T-cell (primary cell): ENCODE measurements around the gene KCNH2. TPM values are rescaled to one million over a fixed set of nuclear protein-coding genes. Genes with fewer than 3 reads are reported as not detected.

Source experiments
- ATAC-seq, 4 experiments: fragments of 200-7000 bp in 3 of 4; fragments of 150-1000 bp in 1 of 4; cut with Tn5 transposase; replicated peaks in 1 of 4; 1 replicate in 3 of 4; 2 replicates in 1 of 4; pipeline ENCODE4 v1.10.0; 2021; ENCODE audit warnings: moderate library complexity in 3 of 4, mild to moderate bottlenecking in 2 of 4, moderate number of reproducible peaks in 1 of 4
- CTCF ChIA-PET, 2 donors: fragments of 300-600 bp; sonication (Branson Sonifier 250); formaldehyde crosslinking; loops; one replicate each; lab custom pipeline; 2022; ENCODE audit warnings: antibody characterized with exemption in 2 of 2; lab: Charles Lee
- POLR2A ChIA-PET, 2 donors: fragments of 300-600 bp; sonication (Branson Sonifier 250); formaldehyde crosslinking; loops; one replicate each; lab custom pipeline; 2022; ENCODE audit warnings: antibody characterized with exemption in 2 of 2; lab: Charles Lee
- DNase-seq, 35 experiments: peaks; one replicate each; pipeline versions ENCODE4 v3.0.0 to v3.0.0-alpha.2; 2013 to 2023
- H3K27ac ChIP-seq: one replicate; pipeline ENCODE4 v1.5.1; 2013; ENCODE audit warnings: low read length
- H3K27me3 ChIP-seq, 2 experiments: replicated peaks in 1 of 2; 1 replicate in 1 of 2; 2 replicates in 1 of 2; pipeline versions ENCODE4 v1.6.1 to v1.7.0; 2013; ENCODE audit warnings: low read length in 1 of 2, mixed read lengths in 1 of 2; ENCODE audit not compliant: control insufficient read depth in 2 of 2, insufficient read depth in 2 of 2; ENCODE audit errors: extremely low read depth in 1 of 2
- H3K36me3 ChIP-seq, 2 donors: 1 replicate in 1 of 2; 2 replicates in 1 of 2; pipeline versions ENCODE4 v1.6.1 to v1.7.0; 2013; ENCODE audit warnings: low read length in 1 of 2; ENCODE audit not compliant: control insufficient read depth in 2 of 2, insufficient read depth in 1 of 2; ENCODE audit errors: extremely low read depth in 1 of 2
- H3K4me1 ChIP-seq, 2 experiments: 1 replicate in 1 of 2; 2 replicates in 1 of 2; pipeline versions ENCODE4 v1.6.1 to v1.7.0; 2013; ENCODE audit warnings: low read length in 2 of 2, mixed read lengths in 1 of 2; ENCODE audit not compliant: insufficient read depth in 2 of 2, control insufficient read depth in 1 of 2; ENCODE audit errors: extremely low read depth in 1 of 2
- H3K4me3 ChIP-seq, 2 donors: 1 replicate in 1 of 2; 2 replicates in 1 of 2; pipeline versions ENCODE4 v1.5.1 to v1.7.0; 2013; ENCODE audit warnings: mild to moderate bottlenecking in 2 of 2, low read length in 1 of 2, moderate library complexity in 1 of 2; ENCODE audit not compliant: control insufficient read depth in 1 of 2; ENCODE audit errors: extremely low read depth in 1 of 2
- H3K9me3 ChIP-seq: 2 replicates; pipeline ENCODE4 v1.7.0; 2013
- H3K27ac Mint-ChIP-seq, 2 donors: one replicate each; pipeline ENCODE4 v1.8.0; 2020 to 2021; ENCODE audit warnings: mild to moderate bottlenecking in 2 of 2, mixed read lengths in 2 of 2
- H3K27me3 Mint-ChIP-seq, 2 donors: one replicate each; pipeline ENCODE4 v1.8.0; 2021 to 2022; ENCODE audit warnings: mixed read lengths in 2 of 2
- H3K36me3 Mint-ChIP-seq: one replicate; pipeline ENCODE4 v1.8.0; 2021; ENCODE audit warnings: mixed read lengths
- H3K4me1 Mint-ChIP-seq, 3 donors: one replicate each; pipeline ENCODE4 v1.8.0; 2020 to 2022; ENCODE audit warnings: mixed read lengths in 3 of 3, mild to moderate bottlenecking in 1 of 3
- H3K4me3 Mint-ChIP-seq, 3 donors: one replicate each; pipeline ENCODE4 v1.8.0; 2020 to 2022; ENCODE audit warnings: mild to moderate bottlenecking in 3 of 3, mixed read lengths in 3 of 3, moderate library complexity in 3 of 3
- H3K9me3 Mint-ChIP-seq, 3 donors: one replicate each; pipeline ENCODE4 v1.8.0; 2020 to 2022; ENCODE audit warnings: mixed read lengths in 3 of 3
- WGBS: methylation state at CpG from one replicate; pipeline ENCODE4 v1.1.5; 2013; ENCODE audit warnings: missing lambda C conversion rate; ENCODE audit not compliant: insufficient coverage; 5-methylcytosine and 5-hydroxymethylcytosine counted together
- total RNA-seq, 35 experiments: library from RNA in 6 of 35; stranded (reverse) in 6 of 35; fragments of 120-200 nt in 1 of 35; gene quantifications; one replicate each; pipeline versions ENCODE4 v1.2.1 to v1.2.4 and lab custom pipeline; 2013 to 2026

KCNH2 gene
- total RNA-seq, 5 donors from 2014 or later (not counting 1 experiment from before 2014, with no cell fraction given), result 2.9 to 4.6 (median 3.0) TPM

DNA sequence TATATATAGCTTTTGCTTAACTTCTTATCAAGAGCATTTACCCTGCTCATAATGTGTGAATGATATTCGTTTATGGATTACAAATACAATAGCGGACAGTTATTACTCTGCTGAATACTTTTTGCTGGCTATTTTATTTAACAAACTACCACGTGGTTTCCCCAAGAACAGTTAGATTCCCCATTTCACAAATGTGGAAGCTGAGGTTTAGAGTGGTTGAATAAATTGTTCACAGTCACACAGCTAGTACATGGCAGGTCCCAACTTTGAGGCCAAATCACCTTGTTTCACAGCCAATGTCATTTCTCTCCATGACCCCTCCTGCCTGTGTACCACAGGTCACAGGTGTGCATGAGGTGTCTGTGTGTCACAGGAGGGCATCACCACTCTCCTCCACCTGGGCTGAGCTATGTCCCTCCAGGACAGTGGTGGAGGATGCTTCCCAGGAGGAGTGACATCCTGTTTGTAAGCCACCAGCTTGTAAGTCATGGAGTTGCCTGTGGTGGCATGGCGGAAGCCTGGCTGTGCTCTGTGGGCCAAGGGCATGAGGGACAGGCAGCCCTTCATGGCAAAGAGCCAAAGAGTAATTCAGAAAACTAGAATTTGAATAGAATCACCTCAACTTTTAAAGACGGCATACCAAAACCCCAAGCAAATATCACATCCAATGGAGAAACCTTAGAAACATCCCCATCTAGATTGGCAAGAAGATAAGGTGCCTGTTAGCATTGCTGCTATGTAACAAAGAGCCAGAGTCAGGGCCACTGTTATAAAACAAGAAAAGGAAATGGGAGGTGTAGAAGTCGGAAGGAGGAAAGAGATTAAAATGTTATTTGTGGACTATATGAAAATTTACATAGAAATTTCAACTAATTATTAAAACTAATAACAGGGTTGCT, 73.9 kb downstream of the KCNH2 start:
- CTCF ChIA-PET, result no interaction called here
- Histone ChIP-seq H3K4me3 (no peak overlapping the region), H3K27me3 (peaks cover 0 to 43% of the 10 kb centered on the region in 2 experiments), H3K36me3 (no peaks in the 10 kb centered on the region), H3K4me1 (peaks cover 0 to 10% of the 10 kb centered on the region in 2 experiments), H3K9me3 (no peaks in the 10 kb centered on the region), H3K27ac (no peak overlapping the region)
- POLR2A ChIA-PET, result no interaction called here
- peaks cover 5 to 7% (median 6%) of the 10 kb centered on the region in 3 donors for H3K4me1 Mint-ChIP-seq
- ATAC-seq (no peak), DNase-seq (no peak)
- H3K27ac Mint-ChIP-seq, result no peak overlapping the region
- H3K9me3 Mint-ChIP-seq, result no peaks in the 10 kb centered on the region
- no peaks in the 10 kb centered on the region for H3K36me3 Mint-ChIP-seq
- no CpG with 5 or more reads among the region's 6 CpGs for WGBS
- peaks cover 33 to 40% of the 10 kb centered on the region in 2 donors for H3K27me3 Mint-ChIP-seq
- H3K4me3 Mint-ChIP-seq, result no peak overlapping the region

DNA sequence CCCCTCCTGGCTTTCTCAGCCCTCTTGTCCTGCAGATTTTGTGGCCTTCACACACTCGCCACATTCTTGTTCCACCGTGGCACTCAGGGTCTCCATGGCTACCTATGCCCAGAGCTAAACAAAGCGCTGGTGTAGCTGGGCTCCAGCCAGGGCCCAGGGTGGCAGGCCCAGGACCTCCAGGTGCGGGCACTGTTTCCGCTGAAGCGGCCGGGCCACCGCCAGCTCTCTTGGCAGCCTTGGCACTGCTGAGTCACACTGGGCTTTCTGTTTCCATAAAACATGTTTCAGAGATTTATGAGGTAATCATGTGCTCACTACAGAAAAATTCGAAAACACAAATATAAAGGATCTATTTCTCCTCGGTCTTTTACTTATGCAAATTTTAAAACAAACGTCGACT, 74.5 kb downstream of the KCNH2 start:
- H3K4me3 Mint-ChIP-seq, result no peak overlapping the region
- peaks cover 0 to 6% of the 10 kb centered on the region in 2 experiments for H3K4me1 ChIP-seq
- no peaks in the 10 kb centered on the region for H3K9me3 Mint-ChIP-seq
- ChIA-PET POLR2A (no interaction called here), CTCF (no interaction called here)
- no peaks in the 10 kb centered on the region for H3K36me3 ChIP-seq
- H3K27ac Mint-ChIP-seq, result no peak overlapping the region
- no peak overlapping the region for H3K4me3 ChIP-seq
- no peaks in the 10 kb centered on the region for H3K36me3 Mint-ChIP-seq
- DNase-seq (no peak), ATAC-seq (no peak)
- H3K27me3 Mint-ChIP-seq, result peaks cover 35 to 43% of the 10 kb centered on the region in 2 donors
- peaks cover 0 to 50% of the 10 kb centered on the region in 2 experiments for H3K27me3 ChIP-seq
- 35% methylated on average over 3 of the region's 12 CpGs for WGBS
- no peak overlapping the region for H3K27ac ChIP-seq
- no peaks in the 10 kb centered on the region for H3K9me3 ChIP-seq
- H3K4me1 Mint-ChIP-seq, result peaks cover under 1 to 5% (median under 1%) of the 10 kb centered on the region in 3 donors

DNA sequence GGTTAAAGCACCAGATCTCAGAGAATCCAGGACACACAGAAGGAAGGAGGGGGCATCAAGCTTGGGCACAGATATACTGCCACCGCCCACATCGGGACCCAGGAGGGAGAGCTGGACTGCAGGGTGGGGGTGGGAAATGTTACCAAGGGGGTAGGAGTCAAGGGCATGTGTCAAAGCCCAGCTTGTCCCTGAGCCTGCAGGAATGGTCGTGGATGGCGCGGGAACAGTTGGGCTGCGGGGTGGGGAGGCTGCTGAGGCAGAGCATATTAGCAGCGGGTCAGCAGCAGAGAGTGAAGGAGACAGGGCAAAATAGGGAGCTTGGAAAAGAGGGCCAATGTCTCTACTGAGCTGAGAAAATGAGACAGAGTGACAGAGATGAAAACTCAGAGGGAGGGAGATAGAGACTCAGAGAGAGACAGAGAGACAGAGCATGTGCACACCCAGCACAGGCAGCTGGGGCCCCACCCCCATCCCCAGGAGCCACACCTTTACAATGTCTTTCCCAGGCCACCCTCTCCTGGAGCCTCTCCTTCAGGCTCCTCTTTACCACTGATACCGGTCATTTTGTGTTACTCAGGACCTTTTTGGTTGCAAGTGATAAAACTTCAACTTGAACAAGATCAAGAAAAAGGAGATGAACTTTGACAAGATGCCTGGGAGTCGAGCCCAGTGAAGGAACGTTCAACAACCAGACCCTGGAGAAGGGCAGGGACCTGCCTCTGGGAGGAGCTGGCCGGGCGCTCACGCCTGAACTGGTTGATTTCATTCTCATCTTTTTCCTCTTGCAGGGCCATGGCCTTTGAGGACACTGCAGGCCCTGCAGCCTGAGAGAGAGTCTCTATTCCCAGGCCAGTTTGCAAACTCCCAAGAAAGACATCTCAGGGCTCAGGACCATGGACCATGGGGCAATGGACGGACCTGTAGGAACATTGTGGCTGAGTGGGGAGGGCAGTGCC, 75.8 kb downstream of the KCNH2 start:
- no peak overlapping the region for H3K27ac Mint-ChIP-seq
- H3K4me3 ChIP-seq, result no peak overlapping the region
- no peak overlapping the region for H3K4me3 Mint-ChIP-seq
- H3K36me3 ChIP-seq, result no peaks in the 10 kb centered on the region
- H3K9me3 ChIP-seq, result no peaks in the 10 kb centered on the region
- no peak for DNase-seq
- H3K36me3 Mint-ChIP-seq, result no peaks in the 10 kb centered on the region
- H3K27me3 Mint-ChIP-seq, result peaks cover 43 to 54% of the 10 kb centered on the region in 2 donors
- CTCF ChIA-PET, result interaction anchor here (0.6 to 0.8 kb wide), 4 partner anchors 9 to 209 kb away, joined by 3 to 13 read pairs (median 4); no protein-coding TSS in a partner anchor
- no peaks in the 10 kb centered on the region for H3K9me3 Mint-ChIP-seq
- 85% methylated on average over 13 of the region's 14 CpGs for WGBS
- H3K27me3 ChIP-seq, result peaks cover 0 to 62% of the 10 kb centered on the region in 2 experiments
- H3K27ac ChIP-seq, result no peak overlapping the region
- H3K4me1 Mint-ChIP-seq, result peaks cover 5 to 13% (median 8%) of the 10 kb centered on the region in 3 donors
- no peak for ATAC-seq
- peaks cover 0 to 9% of the 10 kb centered on the region in 2 experiments for H3K4me1 ChIP-seq
- POLR2A ChIA-PET, result interaction anchor here in 1 of 2 donors (0.6 kb wide), 1 partner anchor 90 kb away, joined by 4 read pairs; no protein-coding TSS in a partner anchor

DNA sequence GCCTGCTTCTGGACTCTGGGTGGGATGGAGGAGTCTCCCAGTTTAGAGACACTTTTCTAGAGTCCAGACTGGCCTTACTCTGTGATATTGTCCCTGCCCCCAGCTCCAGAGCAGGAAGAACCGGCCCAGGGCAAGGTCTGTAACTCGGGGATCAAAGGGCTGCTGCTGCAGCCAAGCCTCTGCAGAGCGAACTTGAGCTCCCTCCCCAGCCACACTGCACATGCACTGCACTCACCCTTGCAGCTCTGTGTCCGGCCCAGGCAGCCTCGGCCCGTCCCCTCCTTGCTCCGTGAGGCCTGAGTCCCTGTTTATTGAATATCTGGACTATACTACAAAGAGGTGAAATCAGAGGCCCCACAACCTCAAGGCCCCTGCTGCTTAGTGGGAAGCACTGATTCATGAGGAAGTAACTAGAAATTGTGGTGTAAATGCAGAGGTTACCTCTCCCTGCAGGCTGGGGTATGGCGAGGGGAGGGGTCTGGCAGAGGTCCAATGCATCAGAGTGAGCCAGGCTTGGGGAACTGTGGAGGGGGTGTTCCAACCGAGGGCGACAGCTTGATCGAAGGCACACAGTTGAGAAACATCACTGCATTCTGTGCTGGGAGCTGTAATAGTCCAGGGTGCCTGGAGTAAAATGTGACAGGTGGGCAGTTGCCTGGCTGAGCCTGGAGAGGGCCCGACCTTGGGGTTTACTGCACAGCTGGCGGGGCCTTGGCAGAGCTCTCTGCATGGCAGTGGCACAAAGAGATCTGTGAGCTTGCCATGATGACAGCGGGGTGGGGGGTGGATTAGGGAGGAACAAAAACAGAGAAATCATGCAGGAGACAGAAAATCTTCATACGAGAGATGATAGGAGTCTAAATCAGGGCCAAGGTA, 76.7 kb downstream of the KCNH2 start:
- peaks cover 5 to 15% (median 8%) of the 10 kb centered on the region in 3 donors for H3K4me1 Mint-ChIP-seq
- ChIA-PET CTCF (interaction anchor here (0.6 to 0.7 kb wide), 3 partner anchors 11 to 210 kb away, joined by 3 to 13 read pairs (median 3); no protein-coding TSS in a partner anchor), POLR2A (no interaction called here)
- no peak for ATAC-seq
- no peaks in the 10 kb centered on the region for H3K9me3 ChIP-seq
- H3K4me3 Mint-ChIP-seq, result no peak overlapping the region
- H3K27ac Mint-ChIP-seq, result no peak overlapping the region
- H3K27ac ChIP-seq, result no peak overlapping the region
- H3K27me3 Mint-ChIP-seq, result peaks cover 49 to 63% of the 10 kb centered on the region in 2 donors
- no peaks in the 10 kb centered on the region for H3K36me3 Mint-ChIP-seq
- peaks cover 0 to 9% of the 10 kb centered on the region in 2 experiments for H3K4me1 ChIP-seq
- no peak overlapping the region for H3K4me3 ChIP-seq
- no peaks in the 10 kb centered on the region for H3K36me3 ChIP-seq
- H3K27me3 ChIP-seq, result peaks cover 0 to 72% of the 10 kb centered on the region in 2 experiments
- DNase-seq, result no peak
- WGBS, result 56% methylated on average over 13 of the region's 15 CpGs
- H3K9me3 Mint-ChIP-seq, result no peaks in the 10 kb centered on the region

DNA sequence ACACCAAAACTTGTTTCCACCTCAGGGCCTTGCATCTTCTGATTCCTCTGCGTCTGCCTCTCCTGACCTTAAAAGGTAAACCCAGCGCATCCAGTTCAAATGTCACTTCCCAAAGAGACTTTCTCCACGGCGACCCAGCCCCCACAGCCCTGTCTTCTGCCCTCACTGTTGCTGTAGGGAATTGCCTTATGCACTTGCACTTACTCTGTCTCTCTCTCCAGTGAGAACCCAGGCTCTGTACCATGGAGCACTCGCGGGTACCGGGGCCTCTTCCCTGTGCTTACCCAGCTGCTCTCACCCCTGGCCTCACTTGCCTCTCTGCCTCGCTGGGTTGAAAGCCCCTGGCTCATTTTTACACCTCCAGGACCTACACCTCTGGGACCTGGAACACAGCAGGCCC, 77.4 kb downstream of the KCNH2 start:
- Mint-ChIP-seq H3K4me1 (peaks cover 5 to 15% (median 8%) of the 10 kb centered on the region in 3 donors), H3K36me3 (no peaks in the 10 kb centered on the region), H3K27me3 (peaks cover 55 to 71% of the 10 kb centered on the region in 2 donors), H3K9me3 (no peaks in the 10 kb centered on the region), H3K4me3 (no peak overlapping the region), H3K27ac (peak overlapping the region in 1 of 2 donors; percentile 52)
- Histone ChIP-seq H3K9me3 (no peaks in the 10 kb centered on the region), H3K4me1 (peaks cover 0 to 9% of the 10 kb centered on the region in 2 experiments), H3K27me3 (peaks cover 0 to 77% of the 10 kb centered on the region in 2 experiments), H3K36me3 (no peaks in the 10 kb centered on the region), H3K27ac (no peak overlapping the region), H3K4me3 (no peak overlapping the region)
- 92% methylated on average over 7 of the region's 8 CpGs for WGBS
- ChIA-PET CTCF (interaction anchor here (0.7 to 1.2 kb wide), 2 partner anchors 15 to 84 kb away, joined by 3 read pairs; no protein-coding TSS in a partner anchor), POLR2A (no interaction called here)
- no peak for ATAC-seq
- no peak for DNase-seq
